ENCODE data around the gene PFN1.
A peak's percentile ranks its signal among the peaks of the same experiment; 100 is the strongest.

Gene PFN1

GRCh38 chr17:4939796-4940554 lies 8.4 kb downstream of the PFN1 start, which contains the start of the genes RNF167 and SLC25A11:
RNF167 (plus strand) TSS chr17:4940268; CDS start chr17:4940910, 642 bp downstream.
SLC25A11 (minus strand) TSS chr17:4940046; CDS start chr17:4939910, 136 bp downstream.
- no peak for TF ChIP-seq CTCF (IDR thresholded peaks at IDR 0.05; ENCODE audit: control insufficient read depth, extremely low read depth, insufficient read depth)
- DNase-seq (ENCODE audit: low read depth) = peak; percentile 99
- H3K4me3 ChIP-seq (ENCODE audit: low read depth, low read length) = peak within 1 kb of the TSS; percentile 96

- no peak for TF ChIP-seq CTCF (IDR thresholded peaks at IDR 0.05; ENCODE audit: control insufficient read depth, extremely low read depth, insufficient read depth)
- no peak for DNase-seq (ENCODE audit: low read depth)
- peak overlapping the region; percentile 96 for H3K4me3 ChIP-seq (ENCODE audit: low read depth, low read length)
Observed at GRCh38 chr17:4939546-4939795, 8.9 kb downstream of the PFN1 start.

GRCh38 chr17:4938688-4939545 lies 9.4 kb downstream of the PFN1 start:
- peak overlapping the region; percentile 96 for H3K4me3 ChIP-seq (ENCODE audit: low read depth, low read length)
- DNase-seq (ENCODE audit: low read depth) = no peak
- no peak for TF ChIP-seq CTCF (IDR thresholded peaks at IDR 0.05; ENCODE audit: control insufficient read depth, extremely low read depth, insufficient read depth)

GRCh38 chr17:4938069-4938491 lies 10.2 kb downstream of the PFN1 start:
- peak overlapping the region; percentile 96 for H3K4me3 ChIP-seq (ENCODE audit: low read depth, low read length)
- no peak for DNase-seq (ENCODE audit: low read depth)
- no peak for TF ChIP-seq CTCF (IDR thresholded peaks at IDR 0.05; ENCODE audit: control insufficient read depth, extremely low read depth, insufficient read depth)

GRCh38 chr17:4937553-4937952 lies 10.8 kb downstream of the PFN1 start:
- no peak for TF ChIP-seq CTCF (IDR thresholded peaks at IDR 0.05; ENCODE audit: control insufficient read depth, extremely low read depth, insufficient read depth)
- no peak overlapping the region for H3K4me3 ChIP-seq (ENCODE audit: low read depth, low read length)
- no peak for DNase-seq (ENCODE audit: low read depth)

- DNase-seq (ENCODE audit: low read depth) = no peak
- H3K4me3 ChIP-seq (ENCODE audit: low read depth, low read length) = no peak overlapping the region
- no peak for TF ChIP-seq CTCF (IDR thresholded peaks at IDR 0.05; ENCODE audit: control insufficient read depth, extremely low read depth, insufficient read depth)
Observed at GRCh38 chr17:4936436-4936835, 11.9 kb downstream of the PFN1 start.

Data from LNCaP clone FGC (cell line).